ENCODE results near the gene AMOTL2.

GRCh38 chr3:134357261-134357913 is 16.9 kb downstream of the AMOTL2 start:
- TF ChIP-seq, protein P1, sequence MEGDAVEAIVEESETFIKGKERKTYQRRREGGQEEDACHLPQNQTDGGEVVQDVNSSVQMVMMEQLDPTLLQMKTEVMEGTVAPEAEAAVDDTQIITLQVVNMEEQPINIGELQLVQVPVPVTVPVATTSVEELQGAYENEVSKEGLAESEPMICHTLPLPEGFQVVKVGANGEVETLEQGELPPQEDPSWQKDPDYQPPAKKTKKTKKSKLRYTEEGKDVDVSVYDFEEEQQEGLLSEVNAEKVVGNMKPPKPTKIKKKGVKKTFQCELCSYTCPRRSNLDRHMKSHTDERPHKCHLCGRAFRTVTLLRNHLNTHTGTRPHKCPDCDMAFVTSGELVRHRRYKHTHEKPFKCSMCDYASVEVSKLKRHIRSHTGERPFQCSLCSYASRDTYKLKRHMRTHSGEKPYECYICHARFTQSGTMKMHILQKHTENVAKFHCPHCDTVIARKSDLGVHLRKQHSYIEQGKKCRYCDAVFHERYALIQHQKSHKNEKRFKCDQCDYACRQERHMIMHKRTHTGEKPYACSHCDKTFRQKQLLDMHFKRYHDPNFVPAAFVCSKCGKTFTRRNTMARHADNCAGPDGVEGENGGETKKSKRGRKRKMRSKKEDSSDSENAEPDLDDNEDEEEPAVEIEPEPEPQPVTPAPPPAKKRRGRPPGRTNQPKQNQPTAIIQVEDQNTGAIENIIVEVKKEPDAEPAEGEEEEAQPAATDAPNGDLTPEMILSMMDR (IDR thresholded peaks at IDR 0.05) = no peak
- no peak for TF ChIP-seq POLR2A (IDR thresholded peaks at IDR 0.05)
